ENCODE measurements around the gene CLCC1.
"Not testable (repeated sequence)": the region's sequence is repeated elsewhere in the genome, so short reads cannot be mapped to it uniquely, and the experiment has no call there.

Gene CLCC1

GRCh38 chr1:108963052-108963686, at the start of gene CLCC1:
Gene CLCC1 (minus strand): TSS chr1:108963484. CDS start chr1:108950437, 13,047 bp downstream.
- peak; percentile 74 to 81 for DNase-seq

GRCh38 chr1:109011335-109011734, 48.1 kb upstream of the CLCC1 start:
- DNase-seq, result no peak

- DNase-seq, result not testable (repeated sequence)
Measured at GRCh38 chr1:108996622-108997021, 33.3 kb upstream of the CLCC1 start.

GRCh38 chr1:108983114-108983513, 19.8 kb upstream of the CLCC1 start:
- DNase-seq, result no peak

- DNase-seq, result no peak
Measured at GRCh38 chr1:108976658-108977057, 13.4 kb upstream of the CLCC1 start.

GRCh38 chr1:108972951-108973350, 9.7 kb upstream of the CLCC1 start:
- DNase-seq, result no peak

GRCh38 chr1:108969346-108969745, 6.1 kb upstream of the CLCC1 start:
- DNase-seq, result no peak

GRCh38 chr1:108962681-108963051, 618 bp downstream of the CLCC1 start:
- no peak for DNase-seq

GRCh38 chr1:108961752-108962486, 1.4 kb downstream of the CLCC1 start:
- DNase-seq, result no peak

- no peak for DNase-seq
Measured at GRCh38 chr1:108961198-108961597, 2.1 kb downstream of the CLCC1 start.

- DNase-seq, result no peak
Measured at GRCh38 chr1:108960719-108961118, 2.6 kb downstream of the CLCC1 start.

- no peak for DNase-seq
Measured at GRCh38 chr1:108957888-108958287, 5.4 kb downstream of the CLCC1 start.

GRCh38 chr1:108955881-108956280, 7.4 kb downstream of the CLCC1 start:
- DNase-seq, result no peak

GRCh38 chr1:108955111-108955510, 8.2 kb downstream of the CLCC1 start:
- no peak for DNase-seq

GRCh38 chr1:108953452-108953851, 9.8 kb downstream of the CLCC1 start:
- DNase-seq, result no peak

- DNase-seq, result no peak
Measured at GRCh38 chr1:108951242-108951641, 12.0 kb downstream of the CLCC1 start.

- DNase-seq, result no peak
Measured at GRCh38 chr1:108949044-108949443, 14.2 kb downstream of the CLCC1 start.

GRCh38 chr1:108947871-108948525, 15.3 kb downstream of the CLCC1 start:
- no peak for DNase-seq

- DNase-seq, result no peak
Measured at GRCh38 chr1:108936170-108936569, 27.1 kb downstream of the CLCC1 start.

- no peak for DNase-seq
Measured at GRCh38 chr1:108933944-108934343, 29.3 kb downstream of the CLCC1 start.

- not testable (repeated sequence) for DNase-seq
Measured at GRCh38 chr1:108927565-108927964, 35.7 kb downstream of the CLCC1 start.

- DNase-seq, result no peak
Measured at GRCh38 chr1:108925920-108926319, 37.4 kb downstream of the CLCC1 start.

GRCh38 chr1:108916788-108917187, 46.5 kb downstream of the CLCC1 start:
- no peak for DNase-seq
